ENCODE results near the gene DMKN.

DMKN gene

GRCh38 chr19:35549879-35550523, 36.6 kb upstream of the DMKN start:
- in situ Hi-C loops (cut with MboI; ENCODE audit: low sequenced_read_pairs), result no loop called here

- in situ Hi-C loops (cut with MboI; ENCODE audit: low sequenced_read_pairs), result no loop called here
These were observed 35.8 kb upstream of the DMKN start for GRCh38 chr19:35549174-35549788.

GRCh38 chr19:35546532-35546931, 33.1 kb upstream of the DMKN start:
- in situ Hi-C loops (cut with MboI; ENCODE audit: low sequenced_read_pairs), result no loop called here

- in situ Hi-C loops (cut with MboI; ENCODE audit: low sequenced_read_pairs), result no loop called here
These were observed 32.5 kb upstream of the DMKN start for GRCh38 chr19:35545855-35546381.

- in situ Hi-C loops (cut with MboI; ENCODE audit: low sequenced_read_pairs), result no loop called here
These were observed 31.8 kb upstream of the DMKN start, which contains the start of gene TMEM147 for GRCh38 chr19:35545001-35545854. Gene TMEM147 (plus strand): TSS chr19:35545626. CDS start chr19:35545740, 114 bp downstream.

- in situ Hi-C loops (cut with MboI; ENCODE audit: low sequenced_read_pairs), result no loop called here
These were observed 30.8 kb upstream of the DMKN start for GRCh38 chr19:35544110-35544802.

- in situ Hi-C loops (cut with MboI; ENCODE audit: low sequenced_read_pairs), result no loop called here
These were observed 30.0 kb upstream of the DMKN start for GRCh38 chr19:35543280-35544109.

- in situ Hi-C loops (cut with MboI; ENCODE audit: low sequenced_read_pairs), result no loop called here
These were observed 28.8 kb upstream of the DMKN start for GRCh38 chr19:35542209-35542608.

GRCh38 chr19:35540356-35540927, 27.0 kb upstream of the DMKN start:
- in situ Hi-C loops (cut with MboI; ENCODE audit: low sequenced_read_pairs), result no loop called here

GRCh38 chr19:35539850-35540249, 26.4 kb upstream of the DMKN start:
- in situ Hi-C loops (cut with MboI; ENCODE audit: low sequenced_read_pairs), result no loop called here

- in situ Hi-C loops (cut with MboI; ENCODE audit: low sequenced_read_pairs), result no loop called here
These were observed 25.9 kb upstream of the DMKN start for GRCh38 chr19:35539314-35539713.

GRCh38 chr19:35534803-35535480, 21.5 kb upstream of the DMKN start:
- in situ Hi-C loops (cut with MboI; ENCODE audit: low sequenced_read_pairs), result no loop called here

- in situ Hi-C loops (cut with MboI; ENCODE audit: low sequenced_read_pairs), result no loop called here
These were observed 20.5 kb upstream of the DMKN start for GRCh38 chr19:35533822-35534392.

GRCh38 chr19:35533201-35533821, 19.9 kb upstream of the DMKN start, which contains the start of gene GAPDHS:
Gene GAPDHS (plus strand): TSS chr19:35533456. CDS start chr19:35533528, 72 bp downstream.
- in situ Hi-C loops (cut with MboI; ENCODE audit: low sequenced_read_pairs), result no loop called here

- in situ Hi-C loops (cut with MboI; ENCODE audit: low sequenced_read_pairs), result no loop called here
These were observed 17.8 kb upstream of the DMKN start for GRCh38 chr19:35531291-35531690.

GRCh38 chr19:35529241-35530218, 16.1 kb upstream of the DMKN start:
- in situ Hi-C loops (cut with MboI; ENCODE audit: low sequenced_read_pairs), result no loop called here

All from hTERT RPE-1 (cell line).